Activated effector memory CD4-positive, alpha-beta T cell treated with Interleukin-2 at 50 U/mL for 16 hours (primary cell): Measurements from ENCODE around the gene SPDYE11.
"Not testable (repeated sequence)": the region's sequence is repeated elsewhere in the genome, so short reads cannot be mapped to it uniquely, and the experiment has no call there.

ENCODE experiments used
- DNase-seq: peaks from one replicate; pipeline ENCODE4 v3.0.0-alpha.2; 2020

Gene SPDYE11, protein sequence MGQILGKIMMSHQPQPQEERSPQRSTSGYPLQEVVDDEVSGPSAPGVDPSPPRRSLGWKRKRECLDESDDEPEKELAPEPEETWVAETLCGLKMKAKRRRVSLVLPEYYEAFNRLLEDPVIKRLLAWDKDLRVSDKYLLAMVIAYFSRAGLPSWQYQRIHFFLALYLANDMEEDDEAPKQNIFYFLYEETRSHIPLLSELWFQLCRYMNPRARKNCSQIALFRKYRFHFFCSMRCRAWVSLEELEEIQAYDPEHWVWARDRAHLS

GRCh38 chr7:73057811-73058210, at the start of gene SPDYE11:
TSS of gene SPDYE11 (minus strand) at chr7:73057911. CDS start at chr7:73056111, 1,800 bp downstream.
- not testable (repeated sequence) for DNase-seq

DNA sequence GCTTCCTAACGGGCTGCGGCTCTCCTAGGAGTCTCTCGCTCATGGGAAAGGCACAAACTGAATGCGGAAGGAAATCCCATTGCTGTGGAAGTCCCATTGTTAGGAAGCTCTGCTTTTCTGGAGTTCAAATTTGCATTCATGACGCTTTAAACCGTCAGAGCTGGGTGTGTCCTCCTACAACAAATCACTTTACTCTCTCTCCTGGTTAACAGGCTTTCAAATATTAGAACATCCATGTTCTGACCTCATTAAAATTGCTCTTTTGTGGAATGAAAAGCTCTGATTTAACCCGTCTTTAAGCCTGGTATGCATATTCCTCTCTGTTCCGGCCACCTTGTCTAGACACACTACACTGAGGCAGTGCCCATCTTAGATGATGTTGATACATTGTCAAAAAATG, 28.2 kb upstream of the SPDYE11 start, which contains the start of gene SPDYE9:
TSS of gene SPDYE9 (minus strand) at position 101 of the 400 bp plus-strand sequence. CDS start 1,800 bp downstream, outside the sequence.
- DNase-seq = not testable (repeated sequence)

GRCh38 chr7:73029666-73030065, 28.0 kb downstream of the SPDYE11 start, which contains the start of gene SPDYE8:
TSS of gene SPDYE8 (minus strand) at chr7:73029766. CDS start at chr7:73027966, 1,800 bp downstream.
- DNase-seq = not testable (repeated sequence)

GRCh38 chr7:73006491-73006890, 51.2 kb downstream of the SPDYE11 start:
- DNase-seq = not testable (repeated sequence)

DNA sequence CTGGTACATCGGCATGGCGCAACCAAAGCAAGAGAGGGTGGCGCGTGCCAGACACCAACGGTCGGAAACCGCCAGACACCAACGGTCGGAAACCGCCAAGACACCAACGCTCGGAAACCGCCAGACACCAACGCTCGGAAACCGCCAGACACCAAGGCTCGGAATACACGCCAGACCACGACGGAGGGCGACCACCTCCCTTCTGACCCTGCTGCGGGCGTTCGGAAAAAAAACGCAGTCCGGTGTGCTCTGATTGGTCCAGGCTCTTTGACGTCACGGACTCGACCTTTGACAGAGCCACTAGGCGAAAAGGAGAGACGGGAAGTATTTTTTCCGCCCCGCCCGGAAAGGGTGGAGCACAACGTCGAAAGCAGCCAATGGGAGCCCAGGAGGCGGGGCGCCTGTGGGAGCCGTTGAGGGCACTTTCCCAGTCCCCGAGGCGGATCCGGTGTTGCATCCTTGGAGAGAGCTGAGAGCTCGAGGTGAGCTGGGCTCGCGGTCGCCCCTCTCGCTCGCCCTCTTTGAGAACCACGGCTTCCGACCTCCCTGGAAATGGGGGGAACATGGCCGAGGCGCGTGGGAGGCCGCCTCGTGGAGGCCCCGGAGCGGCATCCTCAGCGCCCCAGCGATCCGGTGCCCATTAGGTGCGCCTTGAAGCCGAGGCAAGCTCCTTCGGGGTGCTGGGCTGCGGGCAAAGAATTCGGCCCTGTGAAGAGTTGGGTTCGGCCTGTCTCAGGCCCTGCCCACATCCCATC, 51.8 kb downstream of the SPDYE11 start:
- DNase-seq = peak; percentile 82

DNA sequence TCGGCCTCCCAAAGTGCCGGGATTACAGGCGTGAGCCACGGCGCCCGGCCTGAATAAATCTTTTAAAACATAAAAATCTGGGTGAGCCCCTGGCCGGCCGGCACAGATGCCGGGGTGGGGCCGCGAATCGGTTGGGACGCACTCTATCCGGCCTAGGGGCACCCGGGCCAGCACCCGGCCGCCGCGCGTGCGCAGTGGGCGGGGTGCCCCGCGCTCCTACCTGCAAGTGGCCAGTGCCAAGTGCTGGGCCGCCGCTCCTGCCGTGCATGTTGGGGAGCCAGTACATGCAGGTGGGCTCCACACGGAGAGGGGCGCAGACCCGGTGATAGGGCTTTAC, 52.4 kb downstream of the SPDYE11 start:
- DNase-seq = peak; percentile 68

GRCh38 chr7:72997887-72998468, 59.7 kb downstream of the SPDYE11 start:
- not testable (repeated sequence) for DNase-seq
